ENCODE data around the gene TMEM69. TPM values are rescaled to one million over a fixed set of nuclear protein-coding genes. Genes with fewer than 3 reads are reported as not detected.

TMEM69 gene
- 43.2 TPM for polyA plus RNA-seq (2013, experiment 1 of 2)
- 44.9 TPM for polyA plus RNA-seq (2013, experiment 2 of 2)

DNA sequence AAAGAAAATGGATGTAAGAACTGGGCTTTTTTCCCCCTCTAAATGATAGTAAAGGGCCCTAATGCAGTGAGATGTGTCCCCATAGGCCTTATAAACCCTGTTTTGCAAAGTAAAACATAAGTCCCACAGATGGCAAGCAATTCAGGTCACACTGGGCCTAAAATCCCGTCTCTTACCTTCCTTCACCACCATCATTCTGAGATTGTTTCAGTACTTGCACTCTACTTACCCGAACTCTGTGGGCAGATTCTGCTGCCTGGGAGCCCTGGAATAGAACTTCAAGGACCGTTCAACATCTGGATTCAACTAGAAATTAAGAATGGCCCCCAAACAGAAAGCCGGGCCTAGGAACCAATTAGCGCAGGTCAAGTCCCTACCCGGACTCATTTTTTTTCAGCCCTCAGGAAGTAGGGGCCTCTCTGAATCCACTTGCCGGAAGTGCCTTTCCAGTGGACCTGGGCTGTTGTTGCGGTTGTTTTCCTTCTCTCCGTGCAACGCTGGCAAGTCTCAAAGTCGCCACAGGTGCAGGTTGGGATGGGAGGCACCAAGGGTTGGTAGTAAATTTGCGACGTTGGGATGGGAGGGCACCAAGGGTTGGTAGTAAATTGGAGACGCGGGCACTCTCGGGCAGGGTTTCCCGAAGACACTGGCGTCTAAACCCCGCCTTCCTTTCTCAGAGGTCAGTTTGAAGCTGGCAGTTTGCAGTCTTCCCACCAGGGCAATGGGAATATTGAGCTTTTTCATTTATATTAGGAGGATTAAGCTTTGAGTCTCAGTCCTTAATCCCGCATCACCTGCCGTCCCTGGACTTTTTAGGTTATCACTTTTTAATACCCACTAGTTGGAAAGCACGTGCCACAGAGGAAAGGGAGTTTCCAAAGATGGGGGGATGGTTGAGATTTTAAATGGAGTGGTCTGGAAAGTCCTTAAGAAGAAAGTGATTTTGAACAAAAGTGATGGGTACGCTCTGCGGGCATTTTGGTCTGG, at the start of gene TMEM69:
Gene TMEM69 (plus strand): TSS at position 428 of the 987 bp plus-strand sequence. CDS start 2,888 bp downstream, outside the sequence.
- peak; percentile 88 for DNase-seq (ENCODE audit: low spot score)
- Histone ChIP-seq H3K9ac (ENCODE audit: low read depth, low read length, poor library complexity) (peak within 1 kb of the TSS; percentile 83), H4K91ac (ENCODE audit: low read depth, low read length, poor library complexity) (no peak within 1 kb of the TSS), H2BK15ac (ENCODE audit: low read length) (no peak within 1 kb of the TSS), H2BK5ac (ENCODE audit: low read length) (no peak within 1 kb of the TSS), H3K18ac (ENCODE audit: low read length) (peak within 1 kb of the TSS; percentile 76), H3K14ac (ENCODE audit: low read length) (no peak within 1 kb of the TSS), H3K36me3 (replicated peaks in 1 of 2; ENCODE audit: control insufficient read depth in 2 of 2, insufficient read depth in 2 of 2, low read length in 2 of 2) (peaks cover 0 to 32% of the 10 kb centered on the region in 2 donors), H2AK5ac (ENCODE audit: low read depth, low read length) (no peak within 1 kb of the TSS), H2BK12ac (ENCODE audit: low read length) (no peak within 1 kb of the TSS), H2BK120ac (ENCODE audit: low read depth, low read length) (no peak within 1 kb of the TSS), H3K27me3 (ENCODE audit: control insufficient read depth in 3 of 3, insufficient read depth in 3 of 3, low read depth in 1 of 3, low read length in 3 of 3) (no peaks in the 10 kb centered on the region), H3K4me2 (ENCODE audit: insufficient read depth, low read length, poor library complexity, severe bottlenecking) (peak within 1 kb of the TSS; percentile 88), H3K9me3 (replicated peaks in 1 of 2; ENCODE audit: control insufficient read depth in 2 of 2, insufficient read depth in 1 of 2, low read depth in 1 of 2, low read length in 2 of 2) (no peaks in the 10 kb centered on the region), H3K27ac (replicated peaks; ENCODE audit: low read length) (peak within 1 kb of the TSS; percentile 72), H3K23ac (ENCODE audit: low read depth, low read length, poor library complexity) (peak within 1 kb of the TSS; percentile 9), H4K8ac (ENCODE audit: low read depth, low read length) (no peak within 1 kb of the TSS), H3K4me1 (ENCODE audit: control insufficient read depth in 2 of 2, insufficient read depth in 1 of 2, low read depth in 1 of 2, low read length in 2 of 2) (peaks cover 2 to 3% of the 10 kb centered on the region in 2 donors), H3K4me3 (ENCODE audit: low read length in 2 of 2) (peak within 1 kb of the TSS; percentile 74 to 94), H3K4ac (ENCODE audit: low read length) (no peak within 1 kb of the TSS), H2AFZ (ENCODE audit: low read length) (peak within 1 kb of the TSS; percentile 89), H3K79me1 (ENCODE audit: low read depth, low read length) (peaks cover 2% of the 10 kb centered on the region)
- no CpG with 5 or more reads among the region's 24 CpGs for WGBS, 2 donors (ENCODE audit: extremely low coverage in 2 of 2, insufficient read length in 2 of 2, insufficient replicate concordance in 1 of 2)

GRCh38 chr1:45640293-45640692, 47.7 kb upstream of the TMEM69 start:
- H3K18ac ChIP-seq (ENCODE audit: low read length): no peak overlapping the region
- no peak overlapping the region for H4K91ac ChIP-seq (ENCODE audit: low read depth, low read length, poor library complexity)
- no peak overlapping the region for H2BK5ac ChIP-seq (ENCODE audit: low read length)
- no peak overlapping the region for H3K4me2 ChIP-seq (ENCODE audit: insufficient read depth, low read length, poor library complexity, severe bottlenecking)
- no peak overlapping the region for H3K4ac ChIP-seq (ENCODE audit: low read length)
- no peak overlapping the region for H2BK120ac ChIP-seq (ENCODE audit: low read depth, low read length)
- no peak overlapping the region for H4K8ac ChIP-seq (ENCODE audit: low read depth, low read length)
- no peak overlapping the region for H3K14ac ChIP-seq (ENCODE audit: low read length)
- no peak overlapping the region for H2AFZ ChIP-seq (ENCODE audit: low read length)
- H3K36me3 ChIP-seq (replicated peaks in 1 of 2; ENCODE audit: control insufficient read depth in 2 of 2, insufficient read depth in 2 of 2, low read length in 2 of 2): peaks cover 30 to 100% of the 10 kb centered on the region in 2 donors
- H3K9ac ChIP-seq (ENCODE audit: low read depth, low read length, poor library complexity): no peak overlapping the region
- H3K27me3 ChIP-seq (ENCODE audit: control insufficient read depth in 3 of 3, insufficient read depth in 3 of 3, low read depth in 1 of 3, low read length in 3 of 3): no peaks in the 10 kb centered on the region
- no peaks in the 10 kb centered on the region for H3K9me3 ChIP-seq (replicated peaks in 1 of 2; ENCODE audit: control insufficient read depth in 2 of 2, insufficient read depth in 1 of 2, low read depth in 1 of 2, low read length in 2 of 2)
- no peak overlapping the region for H3K4me3 ChIP-seq (ENCODE audit: low read length in 2 of 2)
- H3K4me1 ChIP-seq (ENCODE audit: control insufficient read depth in 2 of 2, insufficient read depth in 1 of 2, low read depth in 1 of 2, low read length in 2 of 2): no peaks in the 10 kb centered on the region
- WGBS, 2 donors (ENCODE audit: extremely low coverage in 2 of 2, insufficient read length in 2 of 2, insufficient replicate concordance in 1 of 2): no CpG with 5 or more reads among the region's 1 CpG
- DNase-seq (ENCODE audit: low spot score): no peak
- H2BK12ac ChIP-seq (ENCODE audit: low read length): no peak overlapping the region
- no peak overlapping the region for H2BK15ac ChIP-seq (ENCODE audit: low read length)
- H3K27ac ChIP-seq (replicated peaks; ENCODE audit: low read length): no peak overlapping the region
- no peak overlapping the region for H2AK5ac ChIP-seq (ENCODE audit: low read depth, low read length)
- peaks cover 5% of the 10 kb centered on the region for H3K79me1 ChIP-seq (ENCODE audit: low read depth, low read length)
- H3K23ac ChIP-seq (ENCODE audit: low read depth, low read length, poor library complexity): no peak overlapping the region

DNA sequence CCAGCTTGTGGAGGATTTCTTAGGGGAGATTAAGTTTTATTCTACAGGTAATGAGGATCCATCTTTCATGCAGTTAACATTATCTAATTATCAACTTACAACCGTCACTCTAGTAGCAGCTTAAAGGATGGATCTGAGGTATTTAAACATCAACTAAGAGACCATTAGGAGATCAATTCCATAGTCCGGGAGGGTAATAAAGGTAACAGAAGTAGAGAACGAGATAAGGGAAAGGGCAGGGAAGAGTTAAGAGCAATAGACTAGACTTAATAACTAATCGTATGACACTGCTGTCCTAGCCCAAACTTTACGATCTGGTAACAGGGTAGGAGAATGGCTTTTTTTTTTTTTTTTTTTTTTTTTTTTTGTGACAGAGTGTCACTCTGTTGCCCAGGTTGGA, 44.7 kb upstream of the TMEM69 start:
- peaks cover 37 to 93% of the 10 kb centered on the region in 2 donors for H3K36me3 ChIP-seq (replicated peaks in 1 of 2; ENCODE audit: control insufficient read depth in 2 of 2, insufficient read depth in 2 of 2, low read length in 2 of 2)
- H2BK120ac ChIP-seq (ENCODE audit: low read depth, low read length): no peak overlapping the region
- H2AFZ ChIP-seq (ENCODE audit: low read length): no peak overlapping the region
- no peak overlapping the region for H3K18ac ChIP-seq (ENCODE audit: low read length)
- H3K4me1 ChIP-seq (ENCODE audit: control insufficient read depth in 2 of 2, insufficient read depth in 1 of 2, low read depth in 1 of 2, low read length in 2 of 2): no peaks in the 10 kb centered on the region
- no CpG with 5 or more reads among the region's 5 CpGs for WGBS, 2 donors (ENCODE audit: extremely low coverage in 2 of 2, insufficient read length in 2 of 2, insufficient replicate concordance in 1 of 2)
- no peak overlapping the region for H3K9ac ChIP-seq (ENCODE audit: low read depth, low read length, poor library complexity)
- no peak overlapping the region for H2BK5ac ChIP-seq (ENCODE audit: low read length)
- no peak overlapping the region for H3K23ac ChIP-seq (ENCODE audit: low read depth, low read length, poor library complexity)
- no peak overlapping the region for H4K8ac ChIP-seq (ENCODE audit: low read depth, low read length)
- no peaks in the 10 kb centered on the region for H3K27me3 ChIP-seq (ENCODE audit: control insufficient read depth in 3 of 3, insufficient read depth in 3 of 3, low read depth in 1 of 3, low read length in 3 of 3)
- no peak for DNase-seq (ENCODE audit: low spot score)
- H3K4me3 ChIP-seq (ENCODE audit: low read length in 2 of 2): no peak overlapping the region
- H2BK15ac ChIP-seq (ENCODE audit: low read length): no peak overlapping the region
- H3K9me3 ChIP-seq (replicated peaks in 1 of 2; ENCODE audit: control insufficient read depth in 2 of 2, insufficient read depth in 1 of 2, low read depth in 1 of 2, low read length in 2 of 2): peaks cover 0 to 2% of the 10 kb centered on the region in 2 donors
- H3K4ac ChIP-seq (ENCODE audit: low read length): no peak overlapping the region
- peaks cover 8% of the 10 kb centered on the region for H3K79me1 ChIP-seq (ENCODE audit: low read depth, low read length)
- no peak overlapping the region for H4K91ac ChIP-seq (ENCODE audit: low read depth, low read length, poor library complexity)
- no peak overlapping the region for H2BK12ac ChIP-seq (ENCODE audit: low read length)
- no peak overlapping the region for H3K14ac ChIP-seq (ENCODE audit: low read length)
- H3K4me2 ChIP-seq (ENCODE audit: insufficient read depth, low read length, poor library complexity, severe bottlenecking): no peak overlapping the region
- H3K27ac ChIP-seq (replicated peaks; ENCODE audit: low read length): no peak overlapping the region
- H2AK5ac ChIP-seq (ENCODE audit: low read depth, low read length): no peak overlapping the region

DNA sequence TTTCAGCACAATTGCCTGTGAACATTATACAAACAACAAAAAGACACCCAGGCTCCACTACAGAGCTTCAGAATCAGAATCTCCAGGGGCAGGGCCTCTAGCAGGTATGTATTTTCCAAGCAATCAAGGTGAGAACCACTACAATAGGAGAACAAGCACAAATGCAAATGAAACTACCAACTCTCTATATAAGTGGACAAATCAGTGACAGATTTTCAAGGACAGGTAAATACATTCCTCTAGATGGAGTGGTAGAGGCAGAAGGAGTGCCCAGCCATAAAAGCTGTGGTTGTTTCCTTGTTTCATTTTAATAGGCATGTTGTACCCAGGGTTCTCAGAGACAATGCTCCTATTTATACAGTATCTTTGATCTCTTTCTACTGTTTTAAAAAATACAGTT, 44.0 kb upstream of the TMEM69 start:
- Histone ChIP-seq H3K27ac (replicated peaks; ENCODE audit: low read length) (no peak overlapping the region), H3K23ac (ENCODE audit: low read depth, low read length, poor library complexity) (no peak overlapping the region), H3K4me3 (ENCODE audit: low read length in 2 of 2) (no peak overlapping the region), H3K4me1 (ENCODE audit: control insufficient read depth in 2 of 2, insufficient read depth in 1 of 2, low read depth in 1 of 2, low read length in 2 of 2) (no peaks in the 10 kb centered on the region), H3K18ac (ENCODE audit: low read length) (no peak overlapping the region), H2BK12ac (ENCODE audit: low read length) (no peak overlapping the region), H4K8ac (ENCODE audit: low read depth, low read length) (no peak overlapping the region), H3K14ac (ENCODE audit: low read length) (no peak overlapping the region), H2AK5ac (ENCODE audit: low read depth, low read length) (no peak overlapping the region), H3K9ac (ENCODE audit: low read depth, low read length, poor library complexity) (no peak overlapping the region), H2BK120ac (ENCODE audit: low read depth, low read length) (no peak overlapping the region), H3K27me3 (ENCODE audit: control insufficient read depth in 3 of 3, insufficient read depth in 3 of 3, low read depth in 1 of 3, low read length in 3 of 3) (no peaks in the 10 kb centered on the region), H2BK5ac (ENCODE audit: low read length) (no peak overlapping the region), H3K9me3 (replicated peaks in 1 of 2; ENCODE audit: control insufficient read depth in 2 of 2, insufficient read depth in 1 of 2, low read depth in 1 of 2, low read length in 2 of 2) (peaks cover 0 to 2% of the 10 kb centered on the region in 2 donors), H2AFZ (ENCODE audit: low read length) (no peak overlapping the region), H3K4ac (ENCODE audit: low read length) (no peak overlapping the region), H3K4me2 (ENCODE audit: insufficient read depth, low read length, poor library complexity, severe bottlenecking) (no peak overlapping the region), H3K36me3 (replicated peaks in 1 of 2; ENCODE audit: control insufficient read depth in 2 of 2, insufficient read depth in 2 of 2, low read length in 2 of 2) (peaks cover 37 to 93% of the 10 kb centered on the region in 2 donors), H4K91ac (ENCODE audit: low read depth, low read length, poor library complexity) (no peak overlapping the region), H3K79me1 (ENCODE audit: low read depth, low read length) (peaks cover 8% of the 10 kb centered on the region), H2BK15ac (ENCODE audit: low read length) (no peak overlapping the region)
- no peak for DNase-seq (ENCODE audit: low spot score)
